ENCODE results near the gene MYMK.

MYMK gene

GRCh38 chr9:133533857-133534256, 9.1 kb upstream of the MYMK start:
- no peak for FAIRE-seq

- FAIRE-seq = no peak
These were observed 8.3 kb upstream of the MYMK start for GRCh38 chr9:133532937-133533668.

GRCh38 chr9:133531293-133531692, 6.5 kb upstream of the MYMK start:
- no peak for FAIRE-seq

GRCh38 chr9:133529874-133530273, 5.1 kb upstream of the MYMK start:
- FAIRE-seq = no peak

- FAIRE-seq = no peak
These were observed 4.7 kb upstream of the MYMK start for GRCh38 chr9:133529457-133529856.

GRCh38 chr9:133528876-133529241, 4.1 kb upstream of the MYMK start:
- FAIRE-seq = no peak

- no peak for FAIRE-seq
These were observed 3.5 kb upstream of the MYMK start for GRCh38 chr9:133528001-133528875.

- no peak for FAIRE-seq
These were observed 2.7 kb upstream of the MYMK start for GRCh38 chr9:133527444-133527920.

GRCh38 chr9:133526721-133527321, 2.1 kb upstream of the MYMK start:
- no peak for FAIRE-seq

- FAIRE-seq = no peak
These were observed 918 bp upstream of the MYMK start for GRCh38 chr9:133525677-133526076.

- FAIRE-seq = no peak
These were observed 613 bp downstream of the MYMK start for GRCh38 chr9:133524146-133524545.

GRCh38 chr9:133523106-133523505, 1.7 kb downstream of the MYMK start:
- FAIRE-seq = no peak

- no peak for FAIRE-seq
These were observed 2.5 kb downstream of the MYMK start for GRCh38 chr9:133522073-133522910.

GRCh38 chr9:133521122-133522072, 3.4 kb downstream of the MYMK start:
- no peak for FAIRE-seq

GRCh38 chr9:133520121-133520835, 4.5 kb downstream of the MYMK start:
- FAIRE-seq = no peak

- no peak for FAIRE-seq
These were observed 5.1 kb downstream of the MYMK start for GRCh38 chr9:133519693-133520092.

- no peak for FAIRE-seq
These were observed 5.9 kb downstream of the MYMK start for GRCh38 chr9:133518706-133519449.

- FAIRE-seq = no peak
These were observed 6.6 kb downstream of the MYMK start for GRCh38 chr9:133518200-133518599.

- no peak for FAIRE-seq
These were observed 7.0 kb downstream of the MYMK start for GRCh38 chr9:133517711-133518110.

GRCh38 chr9:133516961-133517350, 7.8 kb downstream of the MYMK start:
- FAIRE-seq = no peak
